Activated CD4-positive, CD25-positive, alpha-beta regulatory T cell treated with anti-CD3 and anti-CD28 coated beads, Interleukin-2, amount 50 U/mL, for 16 hours (primary cell): Measurements from ENCODE around the gene XPR1.

ENCODE experiments used
- DNase-seq: peaks from one replicate; pipeline ENCODE4 v3.0.0-alpha.2; 2020; ENCODE audit warnings: low read depth, low spot score

XPR1 gene

GRCh38 chr1:180631766-180632325 is at the start of gene XPR1:
XPR1 (plus strand) TSS chr1:180632022; CDS start chr1:180632202, 180 bp downstream.
- peak; percentile 93 for DNase-seq

DNA sequence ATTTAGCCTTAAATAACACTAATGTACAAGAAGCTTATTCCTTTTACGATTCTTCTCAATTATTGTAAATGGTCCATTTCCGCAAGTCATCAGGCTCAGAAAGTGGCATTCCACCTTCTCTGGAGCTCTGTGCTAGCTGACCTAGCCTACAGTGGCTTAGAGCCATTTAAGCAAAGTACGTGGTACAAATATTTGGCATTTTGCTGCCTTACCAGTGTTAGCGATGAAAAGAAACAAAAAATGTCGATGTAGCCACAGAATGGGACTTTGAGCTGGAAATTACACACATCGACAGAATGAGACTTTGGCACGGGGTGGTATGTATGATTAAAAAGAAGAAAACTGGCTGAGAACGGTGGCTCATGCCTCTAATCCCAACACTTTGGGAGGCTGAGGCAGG is 47.0 kb upstream of the XPR1 start:
- no peak for DNase-seq

DNA sequence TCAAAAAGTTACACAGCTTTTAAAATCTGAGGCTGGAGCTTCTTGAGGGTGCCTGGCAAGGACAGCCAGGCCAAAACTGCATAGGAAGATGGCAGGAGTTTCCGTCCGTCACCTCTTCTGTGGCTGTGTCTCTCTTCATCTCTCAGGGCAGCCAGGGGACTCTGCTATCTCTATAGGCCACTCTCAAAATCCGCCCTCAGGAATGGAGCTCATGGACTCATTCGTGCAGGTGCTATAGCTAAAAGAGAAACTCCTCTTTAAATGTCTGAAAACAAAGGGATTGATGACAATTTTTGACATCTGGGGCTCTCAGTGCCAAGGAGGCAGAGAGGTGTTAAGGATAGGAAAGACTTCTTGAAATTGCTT is 45.8 kb upstream of the XPR1 start:
- DNase-seq, result no peak

GRCh38 chr1:180586671-180587155 is 45.1 kb upstream of the XPR1 start:
- no peak for DNase-seq

GRCh38 chr1:180588121-180588520 is 43.7 kb upstream of the XPR1 start:
- no peak for DNase-seq

GRCh38 chr1:180590889-180591288 is 40.9 kb upstream of the XPR1 start:
- no peak for DNase-seq

DNA sequence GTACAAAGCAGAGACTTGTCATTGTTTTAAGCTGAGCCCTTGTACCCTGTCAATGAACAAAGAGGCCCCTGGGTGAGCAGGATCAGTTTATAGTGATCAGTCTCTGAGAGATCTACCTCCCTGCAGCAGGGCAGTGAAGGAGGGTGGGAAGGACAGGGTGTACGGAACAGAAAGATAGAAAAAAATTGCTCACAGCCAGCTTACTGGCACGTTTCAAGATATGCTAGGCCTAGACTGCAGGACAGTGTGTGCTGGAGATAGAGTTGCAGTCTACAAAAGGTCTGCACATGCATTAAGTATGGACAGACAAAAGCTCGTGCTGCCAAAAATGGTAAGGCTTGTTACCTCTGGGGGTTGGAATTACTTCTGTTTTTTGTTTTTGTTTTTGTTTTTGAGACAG is 38.4 kb upstream of the XPR1 start:
- no peak for DNase-seq

DNA sequence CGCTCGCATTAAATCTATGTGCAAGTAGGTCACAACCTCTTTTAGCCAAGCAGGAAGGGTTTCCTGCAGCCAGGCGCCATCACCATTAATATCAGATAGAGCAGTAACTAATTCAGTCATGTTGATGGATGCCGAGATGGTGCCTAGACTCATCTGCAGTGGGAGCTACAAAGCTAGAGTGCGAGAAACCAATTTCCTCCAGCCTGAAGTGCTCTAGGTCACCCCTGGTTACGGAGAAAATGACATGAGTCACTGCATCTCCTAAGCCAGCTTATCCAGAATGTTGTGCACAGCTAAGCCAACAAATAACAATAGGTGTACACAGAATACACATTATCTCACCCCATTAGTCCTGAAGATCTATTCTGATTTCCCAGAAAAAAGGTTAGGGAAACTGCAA is 37.1 kb upstream of the XPR1 start:
- no peak for DNase-seq

DNA sequence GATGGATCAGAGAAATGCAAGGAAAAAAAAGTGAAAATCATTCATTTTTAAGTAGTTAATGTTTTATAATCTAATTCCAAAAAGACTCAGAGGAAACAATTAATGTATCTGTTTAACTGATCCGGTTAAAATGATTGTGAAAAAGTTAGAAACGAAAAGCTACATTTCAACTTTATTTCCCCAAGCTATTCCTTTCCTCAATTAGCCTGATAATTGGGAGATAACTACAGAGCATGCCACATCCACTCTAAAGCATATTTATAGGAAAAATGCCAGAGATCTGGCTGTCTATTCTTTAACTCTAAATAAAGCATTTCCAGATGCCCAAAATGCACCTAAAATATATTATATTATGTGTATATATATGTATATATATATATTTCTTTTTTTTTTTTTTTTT is 35.9 kb upstream of the XPR1 start:
- DNase-seq, result no peak

GRCh38 chr1:180597520-180597919 is 34.3 kb upstream of the XPR1 start:
- no peak for DNase-seq

DNA sequence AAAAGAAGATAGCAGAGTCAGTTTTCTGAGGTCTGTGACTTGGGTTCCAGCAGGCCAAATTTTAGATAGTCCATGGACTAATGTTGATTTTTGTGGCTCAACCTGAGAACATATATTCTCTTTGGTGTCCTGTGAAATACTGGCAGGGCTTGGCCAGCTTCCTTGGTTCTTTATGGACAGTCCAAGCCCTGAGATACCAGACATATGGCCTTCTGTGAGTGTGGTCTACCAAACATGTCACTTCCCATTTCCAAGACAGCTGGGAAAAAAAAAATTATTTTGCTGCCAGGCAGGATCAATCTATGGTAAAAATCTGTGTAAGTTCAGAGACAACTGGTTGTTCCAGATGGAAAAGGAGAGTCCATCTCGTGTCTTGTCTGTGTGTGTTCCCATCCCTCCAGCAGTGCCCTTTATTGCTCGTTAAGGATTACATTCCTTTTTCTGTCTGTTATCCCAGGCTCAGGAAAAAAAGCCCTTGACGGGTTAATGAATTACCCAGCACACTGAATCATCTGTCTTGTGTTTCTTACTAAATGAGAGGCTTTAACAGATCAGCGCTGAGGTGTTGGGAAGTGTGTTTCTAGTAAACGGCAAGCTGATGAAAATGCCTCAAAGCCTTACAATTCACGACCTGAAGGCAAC is 33.4 kb upstream of the XPR1 start:
- no peak for DNase-seq

- DNase-seq, result no peak
Measured at GRCh38 chr1:180600343-180600742, 31.5 kb upstream of the XPR1 start.

DNA sequence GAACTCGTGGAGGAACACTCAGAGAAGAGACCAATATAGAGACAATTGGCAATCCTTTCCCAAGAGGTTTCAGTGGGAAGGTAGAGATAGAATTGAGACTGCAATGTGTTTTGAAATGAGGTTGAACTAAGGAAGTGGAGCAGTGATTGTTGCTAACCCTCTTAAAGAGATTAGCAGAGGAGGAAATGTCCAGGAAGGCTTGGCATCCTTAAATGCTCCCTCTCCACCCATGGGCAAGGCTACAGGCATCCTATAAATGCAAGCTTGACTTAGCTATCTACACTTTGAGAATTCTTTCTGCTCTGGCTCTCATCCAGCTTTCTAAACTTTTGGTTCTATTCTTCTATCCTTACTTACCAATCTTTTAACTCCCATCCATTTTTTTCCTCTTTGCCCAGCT is 30.3 kb upstream of the XPR1 start:
- no peak for DNase-seq

DNA sequence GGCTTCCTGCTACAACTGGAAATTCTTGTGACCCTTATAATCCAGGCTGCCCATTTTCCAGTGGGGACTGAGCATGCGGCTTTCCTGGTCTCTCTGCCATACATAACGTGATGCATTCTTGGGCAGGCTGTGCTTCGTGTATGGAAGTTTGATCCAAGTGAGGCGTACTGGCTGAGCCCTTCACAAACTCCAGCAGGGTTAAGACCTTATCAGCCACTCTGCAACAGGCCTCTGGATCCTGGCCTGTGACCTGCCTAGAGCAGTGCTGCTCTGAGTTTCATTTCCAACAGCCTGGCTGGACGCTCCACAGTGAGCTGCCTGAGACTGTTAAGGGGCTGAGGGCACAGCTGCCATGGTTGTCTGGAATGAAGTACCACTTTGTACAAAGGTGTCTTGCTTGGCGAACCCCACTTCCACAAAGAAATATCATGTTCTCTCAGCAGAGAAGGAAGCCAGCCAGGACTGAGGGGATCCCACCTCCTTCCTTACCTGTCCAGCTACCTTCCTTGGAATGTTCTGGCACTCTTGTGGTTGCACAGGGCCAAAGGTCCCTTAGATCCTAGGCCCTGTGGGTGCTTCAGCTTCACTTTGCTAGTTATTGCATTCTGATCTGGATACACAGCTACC is 28.5 kb upstream of the XPR1 start:
- no peak for DNase-seq

DNA sequence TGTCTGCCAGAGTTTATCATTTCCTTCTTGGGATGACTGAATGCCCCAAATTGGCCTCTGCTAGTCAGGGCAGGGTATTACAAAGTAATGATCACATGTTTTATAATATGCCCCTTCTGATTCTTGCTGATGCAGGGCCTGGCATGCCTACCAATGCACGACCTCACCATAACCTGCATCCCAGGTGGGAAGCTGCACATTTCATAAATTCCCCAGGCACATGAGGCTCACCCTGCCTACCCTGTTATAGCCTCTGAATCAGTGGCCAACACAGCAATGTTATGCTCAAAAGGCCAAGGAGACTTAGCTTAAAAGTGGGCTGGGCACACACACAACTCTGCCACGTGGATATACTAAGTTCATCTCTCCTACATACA is 28.0 kb upstream of the XPR1 start:
- DNase-seq, result no peak

GRCh38 chr1:180606155-180606554 is 25.7 kb upstream of the XPR1 start:
- no peak for DNase-seq

- no peak for DNase-seq
Measured at GRCh38 chr1:180609643-180610555, 21.9 kb upstream of the XPR1 start.

DNA sequence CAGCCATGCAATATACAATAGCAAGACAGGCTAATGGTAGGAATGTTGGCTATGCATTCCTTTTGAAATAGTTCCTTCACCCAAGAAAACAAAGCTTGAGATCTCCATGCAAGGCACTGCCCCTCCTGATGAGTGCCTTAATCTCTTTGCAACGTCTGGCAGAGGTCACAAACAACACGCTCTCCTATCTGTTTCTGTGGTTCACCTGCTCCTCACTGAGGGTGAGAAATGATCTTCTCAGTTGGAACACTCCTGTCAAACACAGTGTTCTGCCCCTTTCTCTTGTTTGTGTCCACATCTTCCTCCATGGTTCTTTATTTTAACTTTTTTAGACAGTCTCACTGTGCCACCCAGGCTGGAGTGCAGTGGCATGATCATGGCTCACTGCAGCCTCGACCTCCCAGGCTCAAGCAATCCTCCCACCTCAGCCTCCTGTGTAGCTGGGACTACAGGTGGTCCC is 21.2 kb upstream of the XPR1 start:
- no peak for DNase-seq

DNA sequence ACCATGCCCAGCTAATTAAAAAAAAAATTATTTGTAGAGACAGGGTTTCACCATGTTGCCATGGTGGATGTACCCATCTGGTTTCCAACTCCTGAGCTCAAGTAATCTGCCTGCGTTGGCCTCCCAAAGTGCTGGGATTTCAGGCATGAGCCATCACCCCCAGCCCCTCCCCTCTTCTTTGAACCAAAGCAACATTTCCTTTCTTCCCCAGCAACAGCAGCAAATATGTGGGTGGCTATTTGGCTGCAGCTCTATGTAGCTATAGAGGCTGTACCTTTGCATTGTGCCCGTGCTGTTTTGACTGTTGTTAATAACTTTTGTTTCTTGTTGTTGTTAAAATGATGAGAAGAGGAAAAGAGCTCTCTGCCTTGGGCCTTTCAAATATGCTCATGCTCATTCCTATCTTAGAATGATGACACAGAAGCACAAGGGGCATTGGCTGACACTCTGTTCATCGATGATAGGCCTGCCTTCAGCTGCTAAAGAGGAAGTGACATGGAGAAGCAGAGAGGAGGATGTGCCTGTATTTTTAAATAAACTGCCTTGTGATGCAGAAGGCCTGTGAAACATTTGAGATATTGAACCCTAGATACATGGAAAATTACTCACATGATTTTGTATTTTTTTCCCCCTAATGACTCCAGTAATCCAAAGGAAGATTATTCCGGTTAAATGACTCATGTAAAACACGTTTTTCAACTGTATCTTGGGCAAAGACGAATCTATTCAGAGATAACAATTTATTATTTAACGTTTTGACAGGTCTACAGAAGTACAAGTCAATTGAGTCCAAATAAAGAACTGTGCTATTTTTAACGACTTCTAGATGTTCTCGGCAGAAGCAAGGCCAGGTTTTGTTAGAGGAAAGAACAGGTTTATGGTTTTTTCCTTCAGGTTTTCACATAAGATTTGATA is 20.5 kb upstream of the XPR1 start:
- DNase-seq, result no peak

DNA sequence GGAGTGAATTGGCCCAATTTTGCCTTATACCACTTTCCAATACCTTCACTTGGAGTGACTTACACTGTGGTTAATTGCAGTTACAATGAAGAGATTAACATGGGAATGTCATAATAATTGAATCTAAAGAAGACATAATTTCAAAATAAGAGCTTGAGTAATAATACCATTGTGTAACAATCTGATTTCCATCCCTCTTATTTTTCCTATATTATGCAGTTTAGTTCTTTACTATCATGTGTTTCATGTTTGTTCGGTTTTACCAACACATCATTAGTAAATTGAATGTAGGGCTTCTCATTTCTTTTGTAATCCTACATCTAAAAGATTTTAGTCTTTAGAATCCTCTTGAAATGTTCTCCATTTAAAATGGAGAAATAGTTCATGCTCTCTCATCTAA is 19.2 kb upstream of the XPR1 start:
- DNase-seq, result no peak

DNA sequence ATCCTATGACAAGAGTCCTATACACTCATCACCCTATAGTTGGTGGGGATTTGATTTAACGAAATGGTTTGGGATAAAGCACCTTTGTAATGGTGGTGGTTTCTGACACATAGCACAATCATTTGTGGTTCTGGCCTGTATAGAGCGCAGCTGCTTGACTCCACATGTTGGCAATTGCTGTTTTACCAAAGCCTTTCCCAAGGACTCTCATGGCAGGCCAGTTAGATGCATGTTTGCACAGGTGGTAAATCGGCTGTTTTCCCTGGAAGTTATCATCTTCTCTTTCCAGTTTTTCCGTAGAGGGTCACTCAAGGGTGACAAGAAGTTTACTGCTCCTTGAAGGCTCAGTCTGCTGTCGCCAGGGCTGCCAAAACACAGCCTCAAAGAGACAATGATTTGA is 17.1 kb upstream of the XPR1 start:
- DNase-seq, result no peak
